Subcutaneous abdominal adipose tissue (tissue), 5 donors: Measurements from ENCODE around the gene RASSF1.

ENCODE experiments used
- H3K27ac ChIP-seq: one replicate; pipeline ENCODE4 v1.7.0; 2013; ENCODE audit warnings: low read depth, mild to moderate bottlenecking, inconsistent platforms, low read length, moderate library complexity
- H3K27me3 ChIP-seq, 5 donors: one replicate each; pipeline ENCODE4 v1.7.0; 2013; ENCODE audit warnings: low read length in 5 of 5, inconsistent platforms in 1 of 5; ENCODE audit not compliant: control insufficient read depth in 5 of 5, insufficient read depth in 4 of 5
- H3K36me3 ChIP-seq, 5 donors: one replicate each; pipeline ENCODE4 v1.7.0; 2013; ENCODE audit warnings: low read length in 5 of 5; ENCODE audit not compliant: control insufficient read depth in 5 of 5, insufficient read depth in 5 of 5
- H3K4me1 ChIP-seq, 5 donors: one replicate each; pipeline ENCODE4 v1.7.0; 2013; ENCODE audit warnings: low read length in 5 of 5, mild to moderate bottlenecking in 3 of 5, moderate library complexity in 1 of 5; ENCODE audit not compliant: control insufficient read depth in 5 of 5, insufficient read depth in 5 of 5
- H3K4me3 ChIP-seq, 5 donors: one replicate each; pipeline ENCODE4 v1.7.0; 2013; ENCODE audit warnings: low read length in 5 of 5, low read depth in 1 of 5
- H3K9ac ChIP-seq, 5 donors: one replicate each; pipeline ENCODE4 v1.7.0; 2013; ENCODE audit warnings: low read length in 5 of 5, mild to moderate bottlenecking in 4 of 5, moderate library complexity in 3 of 5
- H3K9me3 ChIP-seq, 5 donors: one replicate each; pipeline ENCODE4 v1.7.0; 2013; ENCODE audit warnings: low read length in 5 of 5; ENCODE audit not compliant: control insufficient read depth in 5 of 5
- donor health status: healthy.
- donor health status: healthy.
- donor health status: healthy.
- donor health status: healthy.
- donor health status: healthy.

RASSF1 gene

GRCh38 chr3:50334339-50335075, 6.1 kb downstream of the RASSF1 start:
- Histone ChIP-seq H3K9me3 (no peaks in the 10 kb centered on the region), H3K36me3 (peaks cover 4 to 32% (median 28%) of the 10 kb centered on the region in 5 donors), H3K27ac (peak overlapping the region; percentile 92), H3K27me3 (no peaks in the 10 kb centered on the region), H3K4me3 (peak overlapping the region in 4 of 5 donors; percentile 0 to 50 (median 26)), H3K9ac (peak overlapping the region; percentile 23 to 53 (median 32)), H3K4me1 (peaks cover 17 to 64% (median 58%) of the 10 kb centered on the region in 5 donors)

DNA sequence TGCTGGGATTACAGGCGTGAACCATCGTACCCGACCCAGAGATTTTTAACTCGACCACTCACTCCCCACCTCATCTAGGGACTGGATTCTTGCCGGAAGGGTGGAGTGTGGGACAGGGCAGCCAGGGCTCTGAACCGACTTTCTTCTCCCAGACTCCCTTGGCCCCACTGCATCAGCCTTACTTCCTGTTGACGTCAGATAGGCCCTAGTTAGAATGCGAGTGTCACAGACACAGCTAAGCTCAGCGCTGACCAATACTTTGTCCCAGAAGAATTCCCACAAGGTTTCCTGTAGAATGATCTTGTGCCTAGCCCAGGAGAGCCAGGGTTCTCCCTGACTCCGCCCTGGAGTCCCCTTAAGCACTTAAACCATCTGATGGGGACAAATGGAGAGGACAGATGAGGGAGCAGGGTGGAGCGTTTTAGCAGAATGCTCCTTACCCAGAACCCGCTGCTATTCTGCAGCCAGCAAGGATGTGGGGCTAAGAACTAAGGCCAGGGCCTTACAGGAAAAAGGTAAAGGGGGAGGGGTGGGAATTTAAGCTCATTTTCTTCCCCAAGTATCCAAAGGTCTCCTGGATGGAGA, 6.8 kb downstream of the RASSF1 start:
- Histone ChIP-seq H3K27ac (peak overlapping the region; percentile 92), H3K9ac (peak overlapping the region; percentile 23 to 53 (median 39)), H3K4me3 (peak overlapping the region in 3 of 5 donors; percentile 0 to 50 (median 16)), H3K4me1 (peaks cover 17 to 58% (median 53%) of the 10 kb centered on the region in 5 donors), H3K27me3 (no peaks in the 10 kb centered on the region), H3K36me3 (peaks cover 4 to 36% (median 31%) of the 10 kb centered on the region in 5 donors), H3K9me3 (no peaks in the 10 kb centered on the region)

GRCh38 chr3:50331364-50331907, 9.2 kb downstream of the RASSF1 start:
- H3K36me3 ChIP-seq, result peaks cover 4 to 36% (median 31%) of the 10 kb centered on the region in 5 donors
- no peaks in the 10 kb centered on the region for H3K27me3 ChIP-seq
- H3K4me3 ChIP-seq, result no peak overlapping the region
- H3K4me1 ChIP-seq, result peaks cover 16 to 58% (median 54%) of the 10 kb centered on the region in 5 donors
- H3K27ac ChIP-seq, result no peak overlapping the region
- no peak overlapping the region for H3K9ac ChIP-seq
- no peaks in the 10 kb centered on the region for H3K9me3 ChIP-seq

DNA sequence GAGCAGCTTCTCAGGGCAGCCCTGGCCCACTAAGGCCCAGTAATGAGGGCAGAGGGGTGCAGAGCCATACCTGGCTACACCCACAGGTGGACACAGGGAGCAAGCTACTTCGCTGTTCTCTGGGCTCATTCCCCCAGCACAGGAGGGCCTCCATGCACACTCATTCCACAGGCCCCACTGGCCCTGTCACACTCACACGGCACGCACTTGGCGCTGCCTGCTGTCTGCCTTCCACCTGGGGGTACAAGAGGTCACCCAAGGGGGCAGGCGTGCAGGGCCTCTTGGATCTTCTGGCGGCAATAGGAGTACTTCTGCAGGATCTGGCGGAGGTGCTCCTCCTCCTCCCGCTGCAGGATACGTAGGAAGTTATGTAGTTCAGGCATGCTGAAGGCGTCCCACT, 10.3 kb downstream of the RASSF1 start:
- Histone ChIP-seq H3K9ac (no peak overlapping the region), H3K36me3 (peaks cover 4 to 47% (median 40%) of the 10 kb centered on the region in 5 donors), H3K9me3 (no peaks in the 10 kb centered on the region), H3K4me1 (peaks cover 15 to 52% (median 46%) of the 10 kb centered on the region in 5 donors), H3K27me3 (no peaks in the 10 kb centered on the region), H3K27ac (no peak overlapping the region), H3K4me3 (no peak overlapping the region)

DNA sequence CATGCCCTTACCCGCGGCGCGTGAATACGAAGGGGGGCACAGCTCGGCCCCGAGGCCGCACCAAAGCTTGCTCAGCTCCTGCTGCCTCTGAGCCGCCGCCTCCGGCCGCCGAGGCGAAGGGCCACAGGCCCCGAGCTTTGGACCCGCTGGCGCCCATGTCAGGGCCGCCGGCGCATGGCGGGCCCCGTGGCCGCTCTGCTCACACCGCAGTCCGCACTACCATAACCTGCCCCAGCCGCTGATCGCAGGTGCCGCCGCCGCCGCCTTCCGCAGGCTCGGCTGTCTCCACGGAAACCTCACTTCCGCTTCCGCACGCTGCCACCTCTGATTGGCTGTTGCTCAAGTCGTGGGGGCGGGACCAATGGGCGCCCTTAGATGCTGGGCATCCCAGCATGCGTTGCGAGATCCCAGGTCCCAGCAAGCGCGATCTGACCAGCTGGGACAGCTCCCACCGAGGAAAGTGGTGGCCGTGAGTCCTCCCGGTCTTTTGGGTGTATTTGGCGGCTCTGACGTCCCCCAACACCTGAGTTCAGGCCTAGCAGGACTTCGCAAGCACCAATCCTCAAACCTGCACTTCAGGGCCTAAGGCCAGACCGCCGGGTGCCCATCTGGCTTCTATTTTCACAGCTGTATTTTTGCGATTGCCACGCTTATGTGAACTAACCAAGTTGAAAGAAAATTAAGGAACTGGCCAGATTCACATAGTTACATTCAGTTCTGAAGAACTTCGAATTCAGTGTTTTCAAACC, 12.5 kb downstream of the RASSF1 start, which contains the start of gene TUSC2:
TUSC2 (minus strand) TSS at position 281 of the 749 bp plus-strand sequence; CDS start at position 157, 124 bp downstream.
- Histone ChIP-seq H3K4me1 (peaks cover 10 to 50% (median 42%) of the 10 kb centered on the region in 5 donors), H3K4me3 (peak within 1 kb of the TSS; percentile 81 to 89 (median 88)), H3K36me3 (peaks cover 4 to 47% (median 43%) of the 10 kb centered on the region in 5 donors), H3K27me3 (no peaks in the 10 kb centered on the region), H3K9ac (peak within 1 kb of the TSS; percentile 84 to 96 (median 92)), H3K27ac (peak within 1 kb of the TSS; percentile 77), H3K9me3 (no peaks in the 10 kb centered on the region)

DNA sequence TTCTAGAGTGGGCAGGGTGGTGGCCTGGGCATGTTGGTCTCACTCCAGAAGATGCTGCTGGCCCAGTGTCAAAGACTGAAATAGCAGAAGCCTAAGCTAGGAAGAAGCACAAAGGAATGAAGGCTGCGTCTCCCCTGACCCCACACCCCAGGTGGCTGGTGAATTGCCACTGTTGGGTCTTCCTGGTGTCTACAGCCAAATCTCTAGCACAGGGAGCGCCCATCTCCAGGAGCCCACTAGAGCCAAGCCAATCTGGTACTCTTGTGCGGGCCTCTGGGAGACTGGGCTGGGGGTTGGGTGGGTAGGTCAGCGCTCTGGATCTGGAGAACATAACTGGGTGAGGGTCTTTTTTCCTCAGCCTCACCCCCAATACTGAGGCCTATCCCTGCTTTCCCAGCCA, 13.5 kb downstream of the RASSF1 start:
- Histone ChIP-seq H3K4me3 (peak overlapping the region; percentile 81 to 89 (median 88)), H3K9me3 (no peaks in the 10 kb centered on the region), H3K36me3 (peaks cover 4 to 44% (median 41%) of the 10 kb centered on the region in 5 donors), H3K9ac (peak overlapping the region; percentile 84 to 96 (median 92)), H3K27ac (peak overlapping the region; percentile 77), H3K4me1 (peaks cover 8 to 56% (median 49%) of the 10 kb centered on the region in 5 donors), H3K27me3 (no peaks in the 10 kb centered on the region)

- Histone ChIP-seq H3K27me3 (no peaks in the 10 kb centered on the region), H3K9me3 (no peaks in the 10 kb centered on the region), H3K36me3 (peaks cover 4 to 34% (median 32%) of the 10 kb centered on the region in 5 donors), H3K4me1 (peaks cover 8 to 59% (median 54%) of the 10 kb centered on the region in 5 donors), H3K4me3 (no peak overlapping the region), H3K9ac (no peak overlapping the region), H3K27ac (no peak overlapping the region)
Measured at GRCh38 chr3:50326182-50326541, 14.5 kb downstream of the RASSF1 start.

GRCh38 chr3:50325497-50326181, 15.0 kb downstream of the RASSF1 start:
- Histone ChIP-seq H3K36me3 (peaks cover 0 to 29% (median 27%) of the 10 kb centered on the region in 5 donors), H3K27me3 (no peaks in the 10 kb centered on the region), H3K4me1 (peaks cover 8 to 62% (median 57%) of the 10 kb centered on the region in 5 donors), H3K9ac (peak overlapping the region in 1 of 5 donors; percentile 13), H3K27ac (peak overlapping the region; percentile 86), H3K9me3 (no peaks in the 10 kb centered on the region), H3K4me3 (no peak overlapping the region)

DNA sequence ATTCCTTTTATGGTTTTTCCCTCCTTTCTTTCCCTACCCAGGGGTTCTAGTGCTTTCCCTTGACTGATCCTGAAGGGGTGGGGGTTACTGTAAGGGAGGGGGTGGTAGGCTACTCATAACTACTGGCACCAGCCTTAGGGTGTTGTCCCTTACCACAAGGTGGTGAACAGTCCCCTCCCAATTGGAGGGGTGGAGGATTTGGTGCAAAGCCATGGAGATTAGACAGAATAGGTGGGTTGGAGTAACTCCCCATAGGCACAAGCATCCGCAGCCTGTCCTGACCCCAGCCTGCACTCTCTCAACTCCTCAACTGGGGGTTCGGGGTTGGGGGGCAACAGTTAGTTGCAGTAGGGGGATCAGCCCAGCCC, 15.5 kb downstream of the RASSF1 start:
- Histone ChIP-seq H3K27me3 (no peaks in the 10 kb centered on the region), H3K27ac (peak overlapping the region; percentile 86), H3K4me1 (peaks cover 11 to 67% (median 62%) of the 10 kb centered on the region in 5 donors), H3K9me3 (no peaks in the 10 kb centered on the region), H3K4me3 (no peak overlapping the region), H3K9ac (no peak overlapping the region), H3K36me3 (peaks cover 0 to 23% (median 21%) of the 10 kb centered on the region in 5 donors)
